Astrocyte of the spinal cord (primary cell): Measurements from ENCODE around the gene CEP170B.
A peak's percentile ranks its signal among the peaks of the same experiment; 100 is the strongest.

ENCODE experiments used
- DNase-seq: peaks from one replicate; pipeline ENCODE4 v3.0.0; 2011; ENCODE audit warnings: low read depth, low spot score
- H3K4me3 ChIP-seq: 2 replicates; pipeline ENCODE4 v1.5.1; 2011; ENCODE audit warnings: low read depth, mild to moderate bottlenecking, low read length, moderate library complexity
- in situ Hi-C: cut with HindIII; loops from 2 replicates; pipeline ENCODE4 v1.10.0; 2017; ENCODE audit warnings: low sequenced_read_pairs
- TF ChIP-seq, protein P1 (sequence below): IDR thresholded peaks from 2 replicates; pipeline ENCODE4 v1.5.1; 2012; ENCODE audit warnings: low read depth, mild to moderate bottlenecking, low read length, inconsistent platforms

The CEP170B gene

DNA sequence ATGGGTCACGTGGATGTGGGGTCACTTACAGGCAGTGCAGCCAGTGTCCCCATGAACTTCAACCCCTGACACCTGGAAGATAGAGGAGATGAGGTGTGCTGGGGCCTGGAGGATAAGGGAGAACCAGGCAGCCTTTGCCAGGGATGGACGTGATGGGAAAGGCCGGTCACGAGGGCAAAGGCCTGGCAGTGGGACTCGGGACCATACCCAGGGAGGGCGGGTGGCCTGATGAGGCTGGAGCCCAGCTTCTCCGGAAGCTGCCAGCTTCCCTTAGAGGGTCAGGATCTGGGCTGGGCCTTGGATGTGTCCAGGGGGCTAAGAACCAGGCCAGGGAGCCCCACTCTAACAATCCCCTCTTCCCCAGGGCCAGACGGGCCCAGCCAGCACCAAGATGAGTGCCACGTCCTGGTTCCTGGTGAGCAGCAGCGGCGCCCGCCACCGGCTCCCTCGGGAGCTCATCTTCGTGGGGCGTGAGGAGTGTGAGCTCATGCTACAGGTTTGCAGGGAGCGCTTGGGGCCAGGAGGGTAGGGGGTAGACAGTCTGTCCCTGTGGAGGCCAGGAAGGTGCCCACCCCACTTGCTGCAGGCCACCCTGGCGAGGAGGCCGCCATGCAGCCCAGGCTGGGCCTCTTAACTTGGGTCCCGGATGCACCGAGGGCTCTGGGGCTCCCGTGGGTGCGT lies 3.1 kb downstream of the CEP170B start:
- in situ Hi-C loops = no loop called here
- no peak for DNase-seq
- TF ChIP-seq, protein P1, sequence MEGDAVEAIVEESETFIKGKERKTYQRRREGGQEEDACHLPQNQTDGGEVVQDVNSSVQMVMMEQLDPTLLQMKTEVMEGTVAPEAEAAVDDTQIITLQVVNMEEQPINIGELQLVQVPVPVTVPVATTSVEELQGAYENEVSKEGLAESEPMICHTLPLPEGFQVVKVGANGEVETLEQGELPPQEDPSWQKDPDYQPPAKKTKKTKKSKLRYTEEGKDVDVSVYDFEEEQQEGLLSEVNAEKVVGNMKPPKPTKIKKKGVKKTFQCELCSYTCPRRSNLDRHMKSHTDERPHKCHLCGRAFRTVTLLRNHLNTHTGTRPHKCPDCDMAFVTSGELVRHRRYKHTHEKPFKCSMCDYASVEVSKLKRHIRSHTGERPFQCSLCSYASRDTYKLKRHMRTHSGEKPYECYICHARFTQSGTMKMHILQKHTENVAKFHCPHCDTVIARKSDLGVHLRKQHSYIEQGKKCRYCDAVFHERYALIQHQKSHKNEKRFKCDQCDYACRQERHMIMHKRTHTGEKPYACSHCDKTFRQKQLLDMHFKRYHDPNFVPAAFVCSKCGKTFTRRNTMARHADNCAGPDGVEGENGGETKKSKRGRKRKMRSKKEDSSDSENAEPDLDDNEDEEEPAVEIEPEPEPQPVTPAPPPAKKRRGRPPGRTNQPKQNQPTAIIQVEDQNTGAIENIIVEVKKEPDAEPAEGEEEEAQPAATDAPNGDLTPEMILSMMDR = no peak
- no peak overlapping the region for H3K4me3 ChIP-seq

DNA sequence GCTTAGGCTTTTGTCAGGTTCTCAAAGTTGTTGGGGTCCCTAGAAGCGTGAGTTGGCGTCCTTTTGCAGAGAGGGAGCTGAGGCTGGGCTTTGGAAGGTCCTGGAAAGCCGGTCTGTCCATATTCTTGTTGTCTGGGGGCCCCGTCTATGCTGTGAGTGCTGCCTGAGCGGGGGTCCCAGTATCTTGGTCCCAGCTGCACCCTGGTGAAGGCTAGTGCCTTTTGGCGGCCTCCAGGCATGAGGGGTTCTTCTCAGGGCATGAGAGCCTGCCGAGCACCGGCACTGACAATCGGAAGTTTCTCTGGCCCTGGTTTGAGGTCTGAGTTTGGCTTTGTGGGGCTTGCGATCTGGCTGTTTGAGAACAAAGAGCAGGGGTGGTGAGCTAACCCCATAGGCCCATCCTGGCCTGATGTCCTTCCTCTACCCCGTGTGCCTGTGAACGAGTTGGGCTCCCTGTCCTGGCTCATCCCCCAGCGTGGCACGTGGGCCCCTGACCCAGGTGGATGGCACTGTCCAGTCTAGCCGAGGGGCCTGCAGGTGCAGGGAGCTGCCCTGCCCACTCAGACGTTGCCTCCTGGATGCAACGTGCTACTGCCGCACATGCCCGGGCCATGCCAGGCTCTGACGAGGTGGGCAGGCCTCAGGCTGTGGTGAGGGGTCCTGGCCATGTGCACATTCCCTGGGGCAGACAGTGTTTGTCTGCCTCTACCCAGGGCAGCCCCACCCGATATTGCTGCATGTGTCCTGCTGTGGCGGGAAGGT lies 3.9 kb downstream of the CEP170B start:
- DNase-seq = no peak
- H3K4me3 ChIP-seq = no peak overlapping the region
- TF ChIP-seq, protein P1 = no peak
- in situ Hi-C loops = no loop called here

DNA sequence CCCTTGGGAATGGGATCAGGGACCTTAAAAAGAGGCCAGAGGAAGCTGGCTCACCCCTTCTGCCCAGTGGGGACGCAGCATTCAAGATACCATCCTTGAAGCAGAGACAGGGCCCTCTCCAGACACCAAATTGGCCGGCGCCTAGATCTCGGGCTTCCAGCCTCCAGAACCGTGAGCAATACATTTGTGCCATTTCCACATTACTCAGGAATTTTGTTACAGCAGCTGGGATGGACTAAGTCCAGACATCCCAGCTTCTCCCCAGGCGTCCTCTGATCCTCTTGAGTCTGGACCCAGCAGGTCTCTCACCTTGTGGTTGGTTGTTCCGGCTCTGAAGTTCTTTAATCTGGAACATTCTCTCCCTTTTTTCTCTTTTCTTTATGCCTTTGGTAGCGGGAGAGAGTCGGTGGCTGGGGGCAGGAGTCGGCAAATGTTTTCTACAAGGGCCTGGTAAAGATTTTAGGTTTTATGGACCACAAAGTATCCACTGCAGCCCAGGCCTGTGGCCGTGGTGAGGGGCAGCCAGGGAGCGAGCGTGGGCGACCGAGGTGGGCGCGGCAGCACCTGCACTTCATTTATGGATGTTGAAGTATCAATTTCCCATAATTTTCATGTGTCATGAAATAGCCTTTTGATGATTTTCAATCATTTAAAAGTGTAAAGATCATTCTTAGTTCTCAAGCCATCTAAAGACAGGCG lies 4.8 kb downstream of the CEP170B start:
- TF ChIP-seq, protein P1 = no peak
- no peak for DNase-seq
- H3K4me3 ChIP-seq = no peak overlapping the region
- in situ Hi-C loops = no loop called here

DNA sequence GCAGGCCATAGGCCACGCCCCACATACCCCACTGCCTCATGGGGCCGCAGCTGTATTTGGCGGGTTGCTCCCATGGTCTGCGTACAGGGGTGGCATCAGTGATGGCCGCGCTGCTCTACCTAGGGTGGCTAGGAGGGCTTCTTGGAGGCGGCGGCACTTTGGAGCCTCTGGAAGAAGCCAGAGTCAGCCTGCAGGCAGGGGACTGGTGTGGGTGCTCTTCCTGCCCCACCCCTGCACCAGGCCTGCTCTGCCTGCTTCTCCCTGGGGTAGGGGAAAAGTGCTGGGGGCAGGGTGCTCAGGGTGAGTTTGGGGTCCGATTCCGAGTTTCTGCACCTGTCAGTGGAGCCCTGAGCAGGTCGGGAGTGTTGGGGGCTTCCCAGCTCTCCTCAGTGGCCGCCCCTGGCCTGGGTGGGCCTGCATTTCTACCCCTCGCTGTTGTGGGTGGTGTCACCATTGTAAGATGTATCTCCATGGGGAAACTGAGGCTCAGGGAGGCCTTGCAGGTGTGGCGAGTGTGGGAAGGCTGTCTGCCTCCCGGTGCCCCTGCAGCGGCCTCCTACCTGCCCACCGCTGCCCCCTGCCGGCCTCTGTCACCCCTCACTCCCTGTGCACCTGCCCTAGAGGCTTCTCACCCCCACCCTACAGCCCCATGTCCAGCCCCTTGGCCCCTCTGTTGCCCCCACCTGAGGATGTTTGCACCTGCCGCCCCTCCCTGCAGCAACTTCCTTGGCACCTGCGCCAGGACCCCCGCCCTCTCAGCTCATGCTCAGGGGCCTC lies 5.5 kb downstream of the CEP170B start:
- no peak for DNase-seq
- no peak overlapping the region for H3K4me3 ChIP-seq
- TF ChIP-seq, protein P1 = peak; percentile 52
- in situ Hi-C loops = no loop called here

DNA sequence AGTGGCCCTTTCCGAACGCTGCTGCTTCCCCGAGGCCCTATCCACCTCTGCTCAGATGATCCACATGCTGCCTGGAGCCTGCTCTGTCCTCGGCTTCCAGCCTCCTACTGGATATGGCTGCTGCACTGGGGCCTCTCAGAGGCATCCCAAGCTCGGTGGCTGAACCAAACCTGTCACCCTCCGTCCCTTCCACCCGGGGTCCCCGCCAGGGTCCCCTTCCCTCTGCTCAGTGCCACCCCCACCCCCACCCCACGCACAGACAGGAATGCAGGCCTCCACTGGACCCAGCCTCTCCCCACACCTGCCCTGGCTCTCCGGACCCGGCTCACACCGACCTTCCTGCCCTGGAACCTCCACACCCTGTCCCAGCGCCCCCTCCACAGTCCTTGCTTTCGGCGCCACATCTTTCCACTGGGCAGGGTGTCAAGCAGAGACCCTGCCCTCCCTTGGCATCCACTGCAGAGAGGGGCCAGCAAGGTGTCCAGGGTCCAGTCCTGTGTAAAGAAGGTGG lies 6.1 kb downstream of the CEP170B start:
- in situ Hi-C loops = no loop called here
- DNase-seq = no peak
- TF ChIP-seq, protein P1 = no peak
- H3K4me3 ChIP-seq = no peak overlapping the region
